Tibial artery (tissue), 4 donors: Measurements from ENCODE around the gene SRCIN1.

Source experiments
- DNase-seq, 2 donors: peaks; one replicate each; pipeline ENCODE4 v3.0.0-alpha.2; 2019
- H3K27ac ChIP-seq, 2 donors: fragments of 200-600 bp; sonication (generic) in 1 of 2; 1 replicate in 1 of 2; 2 replicates in 1 of 2; pipeline ENCODE4 v1.5.1; 2018 to 2019; ENCODE audit warnings: mild to moderate bottlenecking in 1 of 2
- H3K27me3 ChIP-seq, 2 donors: fragments of 200-600 bp; sonication (generic) in 1 of 2; one replicate each; pipeline versions ENCODE4 v1.5.1 to v1.6.0; 2016 to 2019
- H3K36me3 ChIP-seq, 3 donors: fragments of 200-600 bp; sonication (generic) in 2 of 3; one replicate each; pipeline ENCODE4 v1.5.1; 2016 to 2019; ENCODE audit warnings: mild to moderate bottlenecking in 2 of 3
- H3K4me1 ChIP-seq, 4 donors: fragments of 200-600 bp; sonication (generic) in 2 of 4; 1 replicate in 3 of 4; 2 replicates in 1 of 4; pipeline ENCODE4 v1.5.1; 2016 to 2019
- H3K4me3 ChIP-seq, 2 donors: fragments of 200-600 bp; sonication (generic) in 1 of 2; 1 replicate in 1 of 2; 2 replicates in 1 of 2; pipeline ENCODE4 v1.5.1; 2018 to 2019; ENCODE audit warnings: mild to moderate bottlenecking in 2 of 2
- H3K9me3 ChIP-seq, 3 donors: fragments of 200-600 bp; sonication (generic) in 1 of 3; one replicate each; pipeline ENCODE4 v1.5.1; 2016 to 2019
- intact Hi-C: fragments of 100-400 bp; cut with DNase I; formaldehyde crosslinking; loops from one replicate; pipeline ENCODE4 v1.15.0; 2023; ENCODE audit warnings: low total_unique reads
- TF ChIP-seq, protein P1 (sequence below), 2 experiments: fragments of 200-600 bp in 1 of 2; fragments of 450-650 bp in 1 of 2; IDR thresholded peaks; one replicate each; pipeline ENCODE4 v1.5.1; 2017 to 2019; ENCODE audit warnings: antibody characterized with exemption in 2 of 2, mild to moderate bottlenecking in 1 of 2, moderate library complexity in 1 of 2

The SRCIN1 gene

DNA sequence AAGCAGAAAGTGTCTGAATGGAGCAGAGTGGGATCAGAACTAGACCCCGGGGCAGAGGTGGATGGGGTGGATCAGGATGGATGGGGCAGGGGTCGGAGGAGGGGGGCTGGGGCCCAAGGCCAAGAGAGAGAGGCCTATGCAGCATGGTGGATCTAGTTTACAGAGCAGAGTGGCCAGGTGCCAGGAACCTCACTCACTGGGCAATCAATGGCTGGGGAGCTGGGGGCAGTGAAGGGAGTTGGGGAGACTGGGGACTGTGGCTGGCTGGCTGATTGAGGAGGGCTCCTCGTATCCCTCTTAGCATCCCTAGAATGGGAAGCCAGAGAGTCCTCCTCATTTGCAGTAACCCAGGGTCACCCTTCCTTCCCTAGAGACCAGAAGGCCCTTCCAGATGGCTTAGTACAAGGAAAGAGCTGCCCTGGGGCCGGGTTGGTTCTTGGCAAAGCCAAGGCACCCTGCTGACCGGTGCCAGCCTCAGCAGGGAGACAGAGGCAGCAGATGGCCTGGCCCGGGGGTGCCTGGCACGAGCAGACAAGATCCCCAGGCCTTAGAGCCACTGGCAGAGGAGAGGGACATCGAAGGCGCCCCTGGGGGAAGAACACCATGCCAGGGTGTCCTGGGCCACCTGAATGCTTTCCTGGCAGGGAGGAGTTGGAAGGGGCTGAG lies 36.8 kb downstream of the SRCIN1 start:
- Histone ChIP-seq H3K4me1 (peaks cover 0 to 15% (median 11%) of the 10 kb centered on the region in 4 donors), H3K36me3 (no peaks in the 10 kb centered on the region), H3K9me3 (no peaks in the 10 kb centered on the region), H3K27ac (no peak overlapping the region), H3K27me3 (peaks cover 0 to 95% of the 10 kb centered on the region in 2 donors), H3K4me3 (no peak overlapping the region)
- DNase-seq, result no peak
- TF ChIP-seq, protein P1, sequence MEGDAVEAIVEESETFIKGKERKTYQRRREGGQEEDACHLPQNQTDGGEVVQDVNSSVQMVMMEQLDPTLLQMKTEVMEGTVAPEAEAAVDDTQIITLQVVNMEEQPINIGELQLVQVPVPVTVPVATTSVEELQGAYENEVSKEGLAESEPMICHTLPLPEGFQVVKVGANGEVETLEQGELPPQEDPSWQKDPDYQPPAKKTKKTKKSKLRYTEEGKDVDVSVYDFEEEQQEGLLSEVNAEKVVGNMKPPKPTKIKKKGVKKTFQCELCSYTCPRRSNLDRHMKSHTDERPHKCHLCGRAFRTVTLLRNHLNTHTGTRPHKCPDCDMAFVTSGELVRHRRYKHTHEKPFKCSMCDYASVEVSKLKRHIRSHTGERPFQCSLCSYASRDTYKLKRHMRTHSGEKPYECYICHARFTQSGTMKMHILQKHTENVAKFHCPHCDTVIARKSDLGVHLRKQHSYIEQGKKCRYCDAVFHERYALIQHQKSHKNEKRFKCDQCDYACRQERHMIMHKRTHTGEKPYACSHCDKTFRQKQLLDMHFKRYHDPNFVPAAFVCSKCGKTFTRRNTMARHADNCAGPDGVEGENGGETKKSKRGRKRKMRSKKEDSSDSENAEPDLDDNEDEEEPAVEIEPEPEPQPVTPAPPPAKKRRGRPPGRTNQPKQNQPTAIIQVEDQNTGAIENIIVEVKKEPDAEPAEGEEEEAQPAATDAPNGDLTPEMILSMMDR (IDR thresholded peaks at IDR 0.05), result no peak
- intact Hi-C loops, result no loop called here

DNA sequence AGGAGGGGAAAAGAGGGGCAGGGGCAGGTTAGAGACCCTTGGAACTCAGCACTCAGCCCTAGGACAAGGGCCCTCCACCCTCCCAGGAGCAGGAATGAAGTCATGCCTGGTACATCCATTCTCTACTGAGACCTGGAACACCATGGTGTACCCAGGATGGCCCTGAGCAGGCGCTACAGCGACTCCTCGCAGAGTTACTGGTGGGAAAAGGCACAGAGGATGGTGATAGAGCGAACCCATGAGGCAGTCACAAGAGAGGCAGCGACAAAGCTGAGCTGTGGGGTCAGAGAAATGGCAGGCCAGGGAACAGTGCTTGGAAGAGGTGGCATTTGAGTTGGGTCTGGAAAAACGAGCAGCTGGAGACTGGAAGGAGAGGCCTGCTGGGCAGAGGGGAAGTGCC lies 37.5 kb downstream of the SRCIN1 start:
- no peaks in the 10 kb centered on the region for H3K9me3 ChIP-seq
- H3K4me3 ChIP-seq, result no peak overlapping the region
- DNase-seq, result no peak
- peaks cover 0 to 95% of the 10 kb centered on the region in 2 donors for H3K27me3 ChIP-seq
- intact Hi-C loops, result no loop called here
- H3K36me3 ChIP-seq, result no peaks in the 10 kb centered on the region
- peaks cover 0 to 17% (median 12%) of the 10 kb centered on the region in 4 donors for H3K4me1 ChIP-seq
- TF ChIP-seq, protein P1 (IDR thresholded peaks at IDR 0.05), result no peak
- H3K27ac ChIP-seq, result no peak overlapping the region

GRCh38 chr17:38567350-38567749 lies 38.4 kb downstream of the SRCIN1 start:
- Histone ChIP-seq H3K27me3 (peaks cover 7 to 95% of the 10 kb centered on the region in 2 donors), H3K9me3 (no peaks in the 10 kb centered on the region), H3K4me3 (no peak overlapping the region), H3K4me1 (peaks cover 0 to 7% (median 6%) of the 10 kb centered on the region in 4 donors), H3K27ac (no peak overlapping the region), H3K36me3 (no peaks in the 10 kb centered on the region)
- intact Hi-C loops, result no loop called here
- TF ChIP-seq, protein P1 (IDR thresholded peaks at IDR 0.05), result no peak
- DNase-seq, result no peak

DNA sequence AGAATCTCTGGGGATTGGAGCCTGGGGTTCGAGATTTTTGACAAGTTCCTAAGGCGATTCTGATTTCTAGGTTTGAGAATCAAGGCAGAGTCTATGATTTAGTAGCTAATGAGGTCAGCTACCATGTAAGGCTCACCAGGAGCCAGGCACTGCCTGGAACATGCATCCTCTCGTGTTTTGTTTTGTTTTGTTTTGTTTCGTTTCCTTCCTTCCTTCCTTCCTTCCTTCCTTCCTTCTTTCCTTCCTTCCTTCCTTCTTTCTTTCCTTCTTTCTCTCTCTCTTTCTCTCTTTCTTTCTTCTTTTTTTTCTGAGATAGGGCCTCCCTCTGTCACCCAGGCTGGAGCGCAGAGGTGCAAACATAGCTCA lies 39.1 kb downstream of the SRCIN1 start:
- H3K27me3 ChIP-seq, result peaks cover 7 to 95% of the 10 kb centered on the region in 2 donors

GRCh38 chr17:38565853-38566665 lies 39.7 kb downstream of the SRCIN1 start:
- Histone ChIP-seq H3K27me3 (peaks cover 7 to 96% of the 10 kb centered on the region in 2 donors), H3K4me3 (no peak overlapping the region), H3K27ac (no peak overlapping the region), H3K4me1 (peaks cover 0 to 3% (median 2%) of the 10 kb centered on the region in 4 donors), H3K9me3 (no peaks in the 10 kb centered on the region), H3K36me3 (no peaks in the 10 kb centered on the region)
- TF ChIP-seq, protein P1 (IDR thresholded peaks at IDR 0.05), result no peak
- intact Hi-C loops, result no loop called here
- no peak for DNase-seq

More for the DNA sequence above, 39.1 kb downstream of the SRCIN1 start:
- Histone ChIP-seq H3K27ac (no peak overlapping the region), H3K4me1 (peaks cover 0 to 3% (median 2%) of the 10 kb centered on the region in 4 donors), H3K4me3 (no peak overlapping the region), H3K36me3 (no peaks in the 10 kb centered on the region), H3K9me3 (no peaks in the 10 kb centered on the region)
- intact Hi-C loops, result no loop called here
- TF ChIP-seq, protein P1 (IDR thresholded peaks at IDR 0.05), result no peak
- no peak for DNase-seq
